ENCODE measurements around the gene RTN4RL2. TPM values are rescaled to one million over a fixed set of nuclear protein-coding genes. Genes with fewer than 3 reads are reported as not detected.

RTN4RL2 gene
- total RNA-seq, 1 donor from 2014 or later = 0.81 TPM

DNA sequence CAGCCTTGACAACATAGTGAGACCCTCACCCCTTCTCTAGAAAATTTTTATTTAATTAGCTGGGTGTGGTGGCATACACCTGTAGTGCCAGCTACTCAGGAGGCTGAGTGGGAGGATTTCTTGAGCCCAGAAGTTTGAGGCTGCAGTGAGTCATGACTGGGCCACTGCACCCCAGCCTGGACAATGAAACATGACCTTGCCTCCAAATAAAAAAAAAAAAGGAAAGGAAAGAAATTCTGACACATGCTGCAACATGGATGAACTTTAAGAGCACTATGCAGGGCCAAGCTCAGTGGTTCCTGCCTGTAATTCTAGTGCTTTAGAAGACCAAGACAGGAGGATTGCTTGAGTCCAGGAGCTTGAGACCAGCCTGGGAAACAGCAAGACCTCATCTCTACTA is 42.2 kb upstream of the RTN4RL2 start:
- Mint-ChIP-seq H3K36me3 (ENCODE audit: unreplicated experiment) (peaks cover 18% of the 10 kb centered on the region), H3K4me3 (ENCODE audit: unreplicated experiment) (no peak overlapping the region), H3K27ac (ENCODE audit: unreplicated experiment) (no peak overlapping the region), H3K27me3 (ENCODE audit: unreplicated experiment) (no peaks in the 10 kb centered on the region), H3K9me3 (ENCODE audit: unreplicated experiment) (no peaks in the 10 kb centered on the region), H3K4me1 (ENCODE audit: unreplicated experiment) (no peaks in the 10 kb centered on the region)
- TF ChIP-seq, protein P1, sequence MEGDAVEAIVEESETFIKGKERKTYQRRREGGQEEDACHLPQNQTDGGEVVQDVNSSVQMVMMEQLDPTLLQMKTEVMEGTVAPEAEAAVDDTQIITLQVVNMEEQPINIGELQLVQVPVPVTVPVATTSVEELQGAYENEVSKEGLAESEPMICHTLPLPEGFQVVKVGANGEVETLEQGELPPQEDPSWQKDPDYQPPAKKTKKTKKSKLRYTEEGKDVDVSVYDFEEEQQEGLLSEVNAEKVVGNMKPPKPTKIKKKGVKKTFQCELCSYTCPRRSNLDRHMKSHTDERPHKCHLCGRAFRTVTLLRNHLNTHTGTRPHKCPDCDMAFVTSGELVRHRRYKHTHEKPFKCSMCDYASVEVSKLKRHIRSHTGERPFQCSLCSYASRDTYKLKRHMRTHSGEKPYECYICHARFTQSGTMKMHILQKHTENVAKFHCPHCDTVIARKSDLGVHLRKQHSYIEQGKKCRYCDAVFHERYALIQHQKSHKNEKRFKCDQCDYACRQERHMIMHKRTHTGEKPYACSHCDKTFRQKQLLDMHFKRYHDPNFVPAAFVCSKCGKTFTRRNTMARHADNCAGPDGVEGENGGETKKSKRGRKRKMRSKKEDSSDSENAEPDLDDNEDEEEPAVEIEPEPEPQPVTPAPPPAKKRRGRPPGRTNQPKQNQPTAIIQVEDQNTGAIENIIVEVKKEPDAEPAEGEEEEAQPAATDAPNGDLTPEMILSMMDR (IDR thresholded peaks at IDR 0.05) = no peak
- DNase-seq (ENCODE audit: extremely low spot score, unreplicated experiment) = no peak

DNA sequence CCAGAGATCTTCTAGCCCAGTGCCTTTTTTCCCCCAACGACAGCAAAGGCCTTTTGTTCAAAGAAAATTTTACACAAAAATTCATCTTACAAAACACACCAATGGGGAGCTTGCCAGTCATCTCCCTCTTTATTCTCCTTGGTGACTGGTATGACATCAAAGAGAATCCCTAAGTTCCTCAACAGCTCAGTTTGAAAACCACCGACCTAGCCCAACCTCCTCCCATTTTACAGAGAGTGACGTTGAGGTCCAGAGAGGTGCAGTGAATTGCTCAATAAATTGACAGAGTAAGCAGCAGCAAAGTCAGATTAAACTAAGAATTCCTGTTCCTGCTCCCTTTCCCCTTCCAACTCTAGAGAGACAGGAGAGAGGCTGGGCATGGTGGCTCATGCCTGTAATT is 41.2 kb upstream of the RTN4RL2 start:
- H3K4me1 Mint-ChIP-seq (ENCODE audit: unreplicated experiment) = no peaks in the 10 kb centered on the region
- H3K9me3 Mint-ChIP-seq (ENCODE audit: unreplicated experiment) = no peaks in the 10 kb centered on the region
- no peak for DNase-seq (ENCODE audit: extremely low spot score, unreplicated experiment)
- no peaks in the 10 kb centered on the region for H3K27me3 Mint-ChIP-seq (ENCODE audit: unreplicated experiment)
- no peak overlapping the region for H3K4me3 Mint-ChIP-seq (ENCODE audit: unreplicated experiment)
- H3K36me3 Mint-ChIP-seq (ENCODE audit: unreplicated experiment) = peaks cover 10% of the 10 kb centered on the region
- TF ChIP-seq, protein P1 (IDR thresholded peaks at IDR 0.05) = no peak
- H3K27ac Mint-ChIP-seq (ENCODE audit: unreplicated experiment) = no peak overlapping the region

DNA sequence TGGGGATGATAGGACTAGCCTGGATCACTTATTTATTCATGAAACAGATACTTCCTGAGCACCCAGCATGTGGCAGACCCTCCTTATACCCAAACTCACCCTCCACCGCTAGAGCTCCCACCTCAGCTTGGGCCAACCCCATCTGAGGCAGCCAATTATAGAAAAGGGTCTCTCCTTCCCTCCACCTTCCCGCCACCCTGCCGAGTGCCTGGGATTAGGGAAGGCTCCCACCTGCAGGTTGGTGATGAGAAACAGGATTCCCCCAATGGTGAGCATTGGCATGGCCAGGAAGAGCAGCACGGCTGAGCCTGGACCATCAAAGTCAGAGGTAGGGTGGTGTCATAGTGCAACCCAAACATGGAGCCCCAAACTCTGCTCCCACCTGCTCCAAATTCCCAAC is 39.3 kb upstream of the RTN4RL2 start:
- peaks cover 18% of the 10 kb centered on the region for H3K4me1 Mint-ChIP-seq (ENCODE audit: unreplicated experiment)
- H3K27me3 Mint-ChIP-seq (ENCODE audit: unreplicated experiment) = no peaks in the 10 kb centered on the region
- H3K27ac Mint-ChIP-seq (ENCODE audit: unreplicated experiment) = no peak overlapping the region
- DNase-seq (ENCODE audit: extremely low spot score, unreplicated experiment) = no peak
- H3K9me3 Mint-ChIP-seq (ENCODE audit: unreplicated experiment) = no peaks in the 10 kb centered on the region
- TF ChIP-seq, protein P1 (IDR thresholded peaks at IDR 0.05) = no peak
- no peak overlapping the region for H3K4me3 Mint-ChIP-seq (ENCODE audit: unreplicated experiment)
- peaks cover 7% of the 10 kb centered on the region for H3K36me3 Mint-ChIP-seq (ENCODE audit: unreplicated experiment)

DNA sequence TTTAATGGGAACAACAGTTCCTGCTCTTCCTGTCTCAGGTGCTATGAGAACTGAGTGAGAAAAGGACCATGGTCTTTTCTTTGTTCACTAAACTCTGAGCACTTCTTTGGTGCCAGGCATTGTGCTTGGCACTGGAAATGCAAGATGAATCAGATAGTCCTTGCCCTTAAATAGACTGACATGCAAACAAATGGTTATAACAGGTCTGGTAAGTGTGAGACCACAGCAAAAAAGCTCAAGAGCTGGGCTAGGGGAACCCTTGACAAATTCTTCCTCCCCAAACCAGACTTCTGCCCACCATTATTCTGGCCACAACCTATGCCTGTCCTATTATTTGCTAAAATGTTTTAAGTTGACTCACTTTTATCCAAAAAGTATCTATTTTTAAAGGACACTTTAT is 38.5 kb upstream of the RTN4RL2 start:
- Mint-ChIP-seq H3K36me3 (ENCODE audit: unreplicated experiment) (peaks cover 5% of the 10 kb centered on the region), H3K27ac (ENCODE audit: unreplicated experiment) (no peak overlapping the region), H3K4me1 (ENCODE audit: unreplicated experiment) (peaks cover 25% of the 10 kb centered on the region), H3K27me3 (ENCODE audit: unreplicated experiment) (no peaks in the 10 kb centered on the region), H3K4me3 (ENCODE audit: unreplicated experiment) (no peak overlapping the region), H3K9me3 (ENCODE audit: unreplicated experiment) (no peaks in the 10 kb centered on the region)
- TF ChIP-seq, protein P1 (IDR thresholded peaks at IDR 0.05) = no peak
- DNase-seq (ENCODE audit: extremely low spot score, unreplicated experiment) = no peak

DNA sequence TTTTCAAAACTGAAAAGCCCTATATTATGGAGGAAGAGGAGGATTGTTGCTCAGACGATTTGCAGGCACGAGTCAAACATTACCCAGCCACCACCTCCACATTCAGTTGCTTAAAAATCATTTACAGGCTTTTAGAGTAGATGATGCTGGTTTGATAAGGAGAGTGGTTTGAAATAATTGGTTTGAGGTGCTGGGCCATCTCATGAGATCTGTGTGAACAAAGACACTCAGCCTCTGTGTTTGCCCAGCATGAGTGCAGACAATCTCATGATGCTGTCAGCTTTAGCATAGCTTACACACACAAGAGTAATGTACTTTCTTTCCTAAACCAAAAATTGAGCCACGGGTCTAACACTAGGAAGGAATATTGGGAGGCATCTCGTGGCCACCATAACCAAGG is 37.7 kb upstream of the RTN4RL2 start:
- no peaks in the 10 kb centered on the region for H3K27me3 Mint-ChIP-seq (ENCODE audit: unreplicated experiment)
- no peak overlapping the region for H3K27ac Mint-ChIP-seq (ENCODE audit: unreplicated experiment)
- peaks cover 32% of the 10 kb centered on the region for H3K4me1 Mint-ChIP-seq (ENCODE audit: unreplicated experiment)
- TF ChIP-seq, protein P1 (IDR thresholded peaks at IDR 0.05) = no peak
- no peak for DNase-seq (ENCODE audit: extremely low spot score, unreplicated experiment)
- no peaks in the 10 kb centered on the region for H3K9me3 Mint-ChIP-seq (ENCODE audit: unreplicated experiment)
- peaks cover 2% of the 10 kb centered on the region for H3K36me3 Mint-ChIP-seq (ENCODE audit: unreplicated experiment)
- H3K4me3 Mint-ChIP-seq (ENCODE audit: unreplicated experiment) = no peak overlapping the region
